OCI-LY7 (cell line): ENCODE data around the gene ARFGAP3. TPM values are rescaled to one million over a fixed set of nuclear protein-coding genes. Genes with fewer than 3 reads are reported as not detected.

ENCODE experiments used
- BruUV-seq: library from RNA; stranded (reverse); fragments of 400-500 nt; replicated peaks from 2 replicates; lab custom pipeline; 2021; lab: Mats Ljungman, UMichigan
- CTCF ChIA-PET: fragments of 300-600 bp; sonication (Branson Sonifier 250); formaldehyde crosslinking; loops from one replicate; lab custom pipeline; 2022; ENCODE audit warnings: antibody characterized with exemption; ENCODE audit not compliant: unreplicated experiment; lab: Charles Lee
- POLR2A ChIA-PET: fragments of 300-600 bp; sonication (Branson Sonifier 250); formaldehyde crosslinking; loops from one replicate; lab custom pipeline; 2022; ENCODE audit warnings: antibody characterized with exemption; lab: Charles Lee
- DNase-seq: peaks from one replicate; pipeline ENCODE4 v3.0.0-alpha.2; 2015; ENCODE audit warnings: low spot score
- H2AFZ ChIP-seq: fragments of 200-600 bp; sonication (generic), shearing (Covaris generic); 2 replicates; pipeline ENCODE4 v1.6.1; 2014; ENCODE audit warnings: mild to moderate bottlenecking, antibody characterized with exemption, low read length, moderate library complexity
- H3K27ac ChIP-seq: fragments of 200-600 bp; sonication (generic); 2 replicates; pipeline ENCODE4 v1.5.1; 2014; ENCODE audit warnings: mixed run types, low read depth, mild to moderate bottlenecking, moderate library complexity, low read length, inconsistent platforms; ENCODE audit not compliant: poor library complexity, severe bottlenecking
- H3K36me3 ChIP-seq: fragments of 200-600 bp; sonication (generic); 2 replicates; pipeline ENCODE4 v1.6.1; 2014; ENCODE audit warnings: mild to moderate bottlenecking, antibody characterized with exemption, low read length, moderate library complexity, mixed read lengths; ENCODE audit not compliant: insufficient read depth
- H3K4me1 ChIP-seq: fragments of 200-600 bp; sonication (generic); 2 replicates; pipeline ENCODE4 v1.5.1; 2014; ENCODE audit warnings: mild to moderate bottlenecking, low read length; ENCODE audit not compliant: insufficient read depth, poor library complexity, severe bottlenecking
- H3K4me2 ChIP-seq: fragments of 200-600 bp; sonication (generic); 2 replicates; pipeline ENCODE4 v1.6.1; 2014; ENCODE audit warnings: mild to moderate bottlenecking, low read length
- H3K4me3 ChIP-seq: fragments of 200-600 bp; sonication (generic); 2 replicates; pipeline ENCODE4 v1.5.1; 2014; ENCODE audit warnings: mild to moderate bottlenecking, low read depth, low read length; ENCODE audit not compliant: poor library complexity, severe bottlenecking
- H3K79me2 ChIP-seq: fragments of 200-600 bp; sonication (generic); 2 replicates; pipeline ENCODE4 v1.6.1; 2016; ENCODE audit warnings: low read depth, mild to moderate bottlenecking, low read length, moderate library complexity, mixed read lengths; ENCODE audit not compliant: insufficient read depth
- H3K9me2 ChIP-seq: fragments of 200-600 bp; sonication (generic); 2 replicates; pipeline ENCODE4 v1.6.1; 2016; ENCODE audit warnings: mild to moderate bottlenecking, low read length, mixed read lengths; ENCODE audit not compliant: insufficient read depth
- H3K9me3 ChIP-seq: fragments of 200-600 bp; sonication (generic); 2 replicates; pipeline ENCODE4 v1.6.1; 2014; ENCODE audit warnings: mild to moderate bottlenecking, mixed run types, low read length, mixed read lengths
- H4K20me1 ChIP-seq: fragments of 200-600 bp; sonication (generic); 2 replicates; pipeline ENCODE4 v1.6.1; 2014; ENCODE audit warnings: mild to moderate bottlenecking, antibody characterized with exemption, low read length, moderate library complexity, mixed read lengths; ENCODE audit not compliant: insufficient read depth
- EZH2phosphoT487 ChIP-seq: fragments of 200-600 bp; sonication (generic); IDR thresholded peaks from 2 replicates; pipeline ENCODE4 v1.6.1; 2018; ENCODE audit warnings: low read depth, borderline replicate concordance, mild to moderate bottlenecking, mixed run types, antibody characterized with exemption, low read length, moderate library complexity, mixed read lengths
- intact Hi-C: fragments of 100-400 bp; cut with micrococcal nuclease; formaldehyde crosslinking; loops from one replicate; pipeline ENCODE4 v1.10.0; 2022; ENCODE audit not compliant: unreplicated experiment
- total RNA-seq, 2 experiments: library from RNA; depleted of rRNA in 1 of 2; stranded (reverse); fragments of >200 nt in 1 of 2; shearing (Covaris generic) in 1 of 2; gene quantifications; 2 replicates each; pipeline ENCODE4 v1.2.3, GENCODE V29; 2014 to 2022
- TF ChIP-seq, protein P1 (sequence below): fragments of 200-600 bp; sonication (generic); conservative IDR thresholded peaks from 2 replicates; pipeline ENCODE4 v1.5.1; 2014; ENCODE audit warnings: mild to moderate bottlenecking, antibody characterized with exemption, low read length, moderate library complexity, mixed read lengths

ARFGAP3 gene
- total RNA-seq, 2 experiments from 2014 or later: 24.2 to 47.0 TPM

- peaks cover 58% of the 10 kb centered on the region for H3K4me1 ChIP-seq
These were observed 87.3 kb downstream of the ARFGAP3 start for GRCh38 chr22:42769574-42770447.

GRCh38 chr22:42769238-42769573 lies 87.9 kb downstream of the ARFGAP3 start:
- no peaks in the 10 kb centered on the region for H3K9me2 ChIP-seq
- H3K36me3 ChIP-seq: no peaks in the 10 kb centered on the region
- POLR2A ChIA-PET: no interaction called here
- H3K4me2 ChIP-seq: peak overlapping the region; percentile 63
- H3K9me3 ChIP-seq: no peaks in the 10 kb centered on the region
- no peaks in the 10 kb centered on the region for H4K20me1 ChIP-seq
- intact Hi-C loops: loop anchor here (2.0 kb wide), 1 partner anchor 52 kb away; no protein-coding TSS in a partner anchor
- peak overlapping the region; percentile 73; the same call in 1 of the 2 replicates for H2AFZ ChIP-seq
- DNase-seq: no peak
- H3K79me2 ChIP-seq: no peaks in the 10 kb centered on the region
- TF ChIP-seq EZH2phosphoT487: no peak
- TF ChIP-seq, protein P1, sequence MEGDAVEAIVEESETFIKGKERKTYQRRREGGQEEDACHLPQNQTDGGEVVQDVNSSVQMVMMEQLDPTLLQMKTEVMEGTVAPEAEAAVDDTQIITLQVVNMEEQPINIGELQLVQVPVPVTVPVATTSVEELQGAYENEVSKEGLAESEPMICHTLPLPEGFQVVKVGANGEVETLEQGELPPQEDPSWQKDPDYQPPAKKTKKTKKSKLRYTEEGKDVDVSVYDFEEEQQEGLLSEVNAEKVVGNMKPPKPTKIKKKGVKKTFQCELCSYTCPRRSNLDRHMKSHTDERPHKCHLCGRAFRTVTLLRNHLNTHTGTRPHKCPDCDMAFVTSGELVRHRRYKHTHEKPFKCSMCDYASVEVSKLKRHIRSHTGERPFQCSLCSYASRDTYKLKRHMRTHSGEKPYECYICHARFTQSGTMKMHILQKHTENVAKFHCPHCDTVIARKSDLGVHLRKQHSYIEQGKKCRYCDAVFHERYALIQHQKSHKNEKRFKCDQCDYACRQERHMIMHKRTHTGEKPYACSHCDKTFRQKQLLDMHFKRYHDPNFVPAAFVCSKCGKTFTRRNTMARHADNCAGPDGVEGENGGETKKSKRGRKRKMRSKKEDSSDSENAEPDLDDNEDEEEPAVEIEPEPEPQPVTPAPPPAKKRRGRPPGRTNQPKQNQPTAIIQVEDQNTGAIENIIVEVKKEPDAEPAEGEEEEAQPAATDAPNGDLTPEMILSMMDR: no peak
- peak overlapping the region; percentile 18 for H3K4me3 ChIP-seq
- H3K27ac ChIP-seq: peak overlapping the region; percentile 1
- CTCF ChIA-PET: interaction anchor here (0.5 kb wide), 1 partner anchor 117 kb away, joined by 3 read pairs; no protein-coding TSS in a partner anchor
- H3K4me1 ChIP-seq: peaks cover 64% of the 10 kb centered on the region
- no TSS peak for BruUV-seq

More at GRCh38 chr22:42769574-42770447, 87.3 kb downstream of the ARFGAP3 start:
- peak overlapping the region; percentile 44 for H3K27ac ChIP-seq
- H3K4me2 ChIP-seq: peak overlapping the region; percentile 63
- CTCF ChIA-PET: interaction anchor here (0.5 kb wide), 1 partner anchor 117 kb away, joined by 3 read pairs; no protein-coding TSS in a partner anchor
- peak overlapping the region; percentile 18 for H3K4me3 ChIP-seq
- DNase-seq: peak; percentile 74
- peak overlapping the region; percentile 73 for H2AFZ ChIP-seq
- POLR2A ChIA-PET: interaction anchor here (0.6 kb wide), 1 partner anchor 210 kb away, joined by 4 read pairs; no protein-coding TSS in a partner anchor
- H3K9me2 ChIP-seq: no peaks in the 10 kb centered on the region
- BruUV-seq: no TSS peak
- H3K79me2 ChIP-seq: no peaks in the 10 kb centered on the region
- TF ChIP-seq, protein P1: no peak
- no peak for TF ChIP-seq EZH2phosphoT487
- no peaks in the 10 kb centered on the region for H3K9me3 ChIP-seq
- H4K20me1 ChIP-seq: no peaks in the 10 kb centered on the region
- intact Hi-C loops: loop anchor here (2.0 kb wide), 1 partner anchor 53 kb away; no protein-coding TSS in a partner anchor
- no peaks in the 10 kb centered on the region for H3K36me3 ChIP-seq
